GF-D8 (cell line): ENCODE data around the gene PRPF6.
"Not testable (repeated sequence)": the region's sequence is repeated elsewhere in the genome, so short reads cannot be mapped to it uniquely, and the experiment has no call there.

Source experiments
- DNase-seq: peaks from one replicate; lab custom pipeline; 2025; lab: John Stamatoyannopoulos, UW

PRPF6 gene

GRCh38 chr20:63960654-63961621 lies 20.0 kb upstream of the PRPF6 start:
- DNase-seq = not testable (repeated sequence)

GRCh38 chr20:63961664-63962425 lies 19.1 kb upstream of the PRPF6 start:
- no peak for DNase-seq

- DNase-seq = no peak
Observed at GRCh38 chr20:63962426-63963347, 18.2 kb upstream of the PRPF6 start.

GRCh38 chr20:63963348-63963741 lies 17.6 kb upstream of the PRPF6 start:
- no peak for DNase-seq

GRCh38 chr20:63963784-63964301 lies 17.1 kb upstream of the PRPF6 start:
- DNase-seq = no peak

- no peak for DNase-seq
Observed at GRCh38 chr20:63964412-63964811, 16.5 kb upstream of the PRPF6 start.

GRCh38 chr20:63966172-63966943 lies 14.6 kb upstream of the PRPF6 start:
- no peak for DNase-seq

- no peak for DNase-seq
Observed at GRCh38 chr20:63966944-63967322, 14.0 kb upstream of the PRPF6 start.

GRCh38 chr20:63967330-63968135 lies 13.4 kb upstream of the PRPF6 start:
- DNase-seq = no peak

- no peak for DNase-seq
Observed at GRCh38 chr20:63968136-63968927, 12.6 kb upstream of the PRPF6 start.

- no peak for DNase-seq
Observed at GRCh38 chr20:63968928-63969760, 11.8 kb upstream of the PRPF6 start.

GRCh38 chr20:63969838-63970713 lies 10.9 kb upstream of the PRPF6 start, which contains the start of gene ZNF512B:
Gene ZNF512B, minus strand, starts transcription at chr20:63969930. Its CDS starts 1,980 bp downstream, at chr20:63967950.
- no peak for DNase-seq

- DNase-seq = no peak
Observed at GRCh38 chr20:63970714-63971431, 10.1 kb upstream of the PRPF6 start.

GRCh38 chr20:63971960-63972311 lies 9.0 kb upstream of the PRPF6 start:
- not testable (repeated sequence) for DNase-seq

- DNase-seq = no peak
Observed at GRCh38 chr20:63972312-63973159, 8.4 kb upstream of the PRPF6 start.

GRCh38 chr20:63973160-63973479 lies 7.8 kb upstream of the PRPF6 start:
- DNase-seq = no peak
